HG03039 (cell line): ENCODE measurements around the gene EZR.

Experiments
- ATAC-seq: cut with Tn5 transposase; IDR thresholded peaks from one replicate; pipeline ENCODE4 v1.9.1; 2021; ENCODE audit warnings: mild to moderate bottlenecking, moderate library complexity; ENCODE audit not compliant: unreplicated experiment

The EZR gene

DNA sequence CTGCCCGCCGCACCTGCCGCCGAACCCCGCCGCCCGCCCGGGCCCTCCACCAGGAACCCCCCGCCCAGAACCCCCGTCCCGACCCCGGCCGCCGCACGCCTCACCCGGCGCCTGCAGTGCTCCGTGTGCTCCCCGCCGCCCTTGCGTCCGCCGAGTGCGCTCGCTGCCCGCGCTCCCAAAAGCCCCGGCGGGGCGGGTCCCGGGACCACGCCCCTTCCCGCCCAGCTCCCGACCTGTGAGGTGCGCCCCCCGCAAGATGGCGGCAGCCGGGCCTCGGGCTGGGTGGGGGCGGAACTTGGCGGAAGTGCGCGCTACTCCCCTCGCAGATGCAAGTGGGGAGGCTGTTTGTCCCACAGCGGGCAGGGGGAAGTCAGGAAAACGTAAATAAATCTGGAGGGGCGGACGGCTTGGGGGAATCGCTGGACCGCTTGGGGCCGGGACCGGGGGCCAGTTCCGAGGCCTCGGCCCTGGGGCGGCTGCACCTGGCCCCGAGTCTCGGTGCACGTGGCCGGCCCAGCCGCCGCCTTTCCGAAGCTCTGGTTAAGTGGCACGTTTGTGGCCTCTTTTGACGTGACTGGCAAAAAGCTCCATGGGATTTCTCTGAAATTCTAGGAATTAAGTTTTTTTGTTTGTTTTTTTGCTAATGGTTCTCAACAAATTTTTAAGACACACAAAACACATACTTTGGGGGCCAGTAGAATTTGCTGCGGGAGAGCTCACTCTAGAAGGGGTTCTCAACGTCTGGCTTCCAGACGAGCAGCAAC lies at the start of gene EZR:
EZR (minus strand) TSS at position 156 of the 764 bp plus-strand sequence. CDS start 1,275 bp downstream, outside the sequence.
- peak; percentile 44 for ATAC-seq

DNA sequence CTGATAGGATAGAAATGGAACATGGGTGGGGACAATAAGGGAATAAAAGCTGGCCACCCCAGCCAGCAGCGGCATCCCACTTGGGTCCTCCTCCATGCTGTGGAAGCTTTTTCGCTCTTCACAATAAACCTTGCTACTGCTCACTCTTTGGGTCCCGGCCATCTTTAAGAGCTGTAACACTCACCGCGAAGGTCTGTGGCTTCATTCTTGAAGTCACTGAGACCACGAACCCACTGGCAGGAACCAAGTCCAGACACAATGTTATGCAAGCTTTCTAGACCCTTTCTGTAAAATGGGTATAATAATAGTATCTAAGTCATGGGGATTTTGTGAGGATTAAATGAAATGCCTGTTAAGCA lies 48.9 kb upstream of the EZR start:
- ATAC-seq, result no peak

DNA sequence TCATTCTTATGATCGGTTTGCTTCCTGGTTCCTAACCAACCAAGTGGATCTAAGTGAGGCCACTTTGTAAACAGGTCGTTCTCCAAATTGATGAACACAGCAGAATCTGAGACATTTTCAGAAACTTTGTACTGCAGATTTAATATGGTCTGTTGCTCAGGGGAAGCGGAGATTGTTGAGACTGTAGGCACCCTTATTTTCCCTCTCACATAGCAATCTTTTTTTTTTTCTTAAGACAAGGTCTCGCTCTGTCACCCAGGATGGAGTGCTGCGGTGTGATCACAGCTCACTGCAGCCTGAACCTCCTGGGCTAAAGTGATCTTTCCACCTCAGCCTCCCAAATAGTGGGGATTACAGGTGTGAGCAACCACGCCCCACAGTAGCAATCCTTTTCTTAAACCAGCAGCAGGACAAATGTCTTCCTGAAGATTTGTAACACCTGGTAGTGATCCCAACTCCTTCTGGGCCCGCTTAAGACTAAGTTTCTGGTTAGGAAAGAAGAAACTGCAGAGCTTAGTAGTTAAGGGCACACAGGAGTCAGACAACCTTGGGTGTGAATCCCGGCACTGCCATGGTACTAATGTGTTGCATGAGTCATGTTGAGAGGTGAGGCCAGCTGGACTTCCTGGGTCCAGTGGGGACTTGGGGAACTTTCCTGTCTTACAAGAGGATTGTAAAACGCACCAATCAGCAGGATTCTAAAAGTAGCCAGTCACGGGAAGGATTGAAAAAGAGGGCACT lies 48.4 kb upstream of the EZR start:
- ATAC-seq, result no peak

DNA sequence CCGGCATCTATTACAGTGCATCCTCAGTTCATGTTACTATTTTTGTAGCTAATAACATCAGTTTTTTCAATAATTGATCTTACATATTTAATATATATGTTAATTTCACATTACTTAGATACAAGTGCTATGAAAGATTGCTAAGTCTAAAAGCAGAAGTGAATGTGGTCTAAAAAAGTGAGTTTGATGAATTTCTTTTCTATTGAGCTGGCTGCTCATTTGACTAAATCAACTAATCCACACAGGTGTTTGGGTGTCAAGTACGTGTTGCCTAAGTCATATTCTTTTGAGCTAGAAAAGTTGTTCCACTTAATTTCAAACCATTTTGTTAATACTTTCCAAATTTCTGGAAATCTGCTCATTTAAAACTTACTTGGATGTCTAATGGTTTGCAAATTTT lies 46.6 kb upstream of the EZR start:
- no peak for ATAC-seq

DNA sequence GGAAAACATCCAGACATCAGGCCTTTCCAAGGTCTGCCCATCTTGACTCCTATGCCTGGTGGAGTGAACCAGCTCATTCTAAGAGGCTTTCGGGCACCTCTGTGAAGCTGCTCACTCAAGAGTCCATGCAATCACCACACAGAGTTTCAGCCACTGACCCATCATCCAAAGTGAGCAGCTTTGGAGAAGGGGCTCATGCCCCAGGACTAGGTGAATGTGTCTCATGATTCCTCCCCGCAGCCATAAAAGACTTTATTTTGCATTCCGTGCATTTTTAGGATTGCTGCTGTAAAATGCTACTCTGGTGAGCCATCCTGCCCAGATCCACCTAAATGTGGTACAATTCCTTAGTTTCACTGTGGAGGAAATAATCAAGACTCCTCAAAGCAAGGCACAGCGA lies 44.5 kb upstream of the EZR start:
- ATAC-seq, result no peak

DNA sequence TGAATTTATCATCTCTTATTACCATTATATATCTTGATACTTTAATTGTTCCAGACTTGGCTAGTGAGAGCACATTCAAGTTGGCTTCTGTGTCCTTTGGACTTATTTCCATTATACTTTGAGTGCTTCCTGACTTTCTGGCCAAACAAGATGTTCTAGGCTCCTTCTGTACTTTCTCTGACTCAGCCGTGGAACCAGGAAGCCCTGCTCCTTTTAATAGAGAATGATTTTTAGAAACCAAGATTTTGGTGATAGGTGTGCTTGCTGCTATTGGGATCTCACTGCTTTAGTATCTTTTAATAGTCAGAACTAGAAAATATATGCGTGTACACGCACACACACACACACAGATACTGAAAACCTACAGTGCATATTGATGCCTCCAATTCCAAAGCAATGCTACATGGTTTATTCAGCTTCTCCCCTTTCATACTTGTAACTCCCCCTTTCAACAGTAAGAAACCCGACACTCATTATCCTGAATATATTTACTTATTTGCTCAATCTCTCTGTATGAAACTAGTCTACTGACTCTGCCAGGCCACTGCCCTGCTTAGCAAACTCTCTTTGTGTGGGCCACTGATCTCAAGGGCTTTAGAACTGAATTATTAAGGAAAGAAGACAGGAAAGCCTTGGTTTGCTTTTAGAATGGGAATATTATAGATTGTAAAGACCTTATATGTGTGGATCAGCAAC lies 42.7 kb upstream of the EZR start:
- no peak for ATAC-seq

DNA sequence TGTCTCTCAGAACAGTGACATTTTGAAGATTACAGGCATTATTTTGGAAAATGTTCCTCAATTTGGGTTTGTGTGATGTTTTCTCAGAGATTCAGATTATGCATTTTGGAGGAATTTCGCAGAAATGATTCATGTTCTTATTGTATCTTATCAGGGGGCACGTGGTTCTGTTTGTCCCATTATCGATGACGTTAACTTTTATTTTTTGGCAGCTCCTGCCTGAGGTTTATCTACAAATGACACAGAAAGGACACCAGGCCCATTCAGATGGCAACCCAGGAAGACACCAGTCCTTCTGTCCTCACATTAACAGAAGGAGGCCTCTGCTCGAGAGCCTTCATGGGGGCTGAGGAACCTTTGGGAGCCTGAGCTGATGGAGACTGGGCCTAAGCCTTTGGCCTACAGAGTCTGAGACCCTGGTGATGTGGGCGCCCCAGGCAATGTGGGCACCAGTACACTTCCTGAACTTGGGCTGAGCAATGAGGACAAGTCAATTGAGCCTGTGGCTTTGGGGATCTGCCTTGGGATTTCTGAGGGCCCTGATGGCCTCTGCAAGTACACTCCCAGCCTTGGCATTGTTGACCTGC lies 41.2 kb upstream of the EZR start:
- ATAC-seq, result no peak

DNA sequence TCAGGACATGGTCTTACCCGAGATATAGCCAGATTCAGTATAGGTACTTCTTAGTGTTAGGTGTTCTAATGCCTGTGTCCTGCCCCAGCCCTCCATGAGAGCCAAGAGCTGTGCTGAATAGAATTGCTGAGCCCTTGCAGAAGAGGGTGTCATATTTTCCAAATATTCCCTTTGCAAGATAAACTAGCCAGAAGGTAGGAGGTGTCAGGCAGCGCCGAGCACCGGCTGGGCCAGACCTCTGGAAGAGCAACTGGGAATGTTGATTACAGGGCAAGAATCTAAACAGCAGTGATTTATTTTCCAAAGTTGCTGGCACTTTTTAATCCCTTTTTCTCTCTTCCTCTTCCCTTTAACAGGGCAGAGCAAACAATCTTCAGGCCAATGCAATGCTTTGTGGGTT lies 37.1 kb upstream of the EZR start:
- no peak for ATAC-seq

DNA sequence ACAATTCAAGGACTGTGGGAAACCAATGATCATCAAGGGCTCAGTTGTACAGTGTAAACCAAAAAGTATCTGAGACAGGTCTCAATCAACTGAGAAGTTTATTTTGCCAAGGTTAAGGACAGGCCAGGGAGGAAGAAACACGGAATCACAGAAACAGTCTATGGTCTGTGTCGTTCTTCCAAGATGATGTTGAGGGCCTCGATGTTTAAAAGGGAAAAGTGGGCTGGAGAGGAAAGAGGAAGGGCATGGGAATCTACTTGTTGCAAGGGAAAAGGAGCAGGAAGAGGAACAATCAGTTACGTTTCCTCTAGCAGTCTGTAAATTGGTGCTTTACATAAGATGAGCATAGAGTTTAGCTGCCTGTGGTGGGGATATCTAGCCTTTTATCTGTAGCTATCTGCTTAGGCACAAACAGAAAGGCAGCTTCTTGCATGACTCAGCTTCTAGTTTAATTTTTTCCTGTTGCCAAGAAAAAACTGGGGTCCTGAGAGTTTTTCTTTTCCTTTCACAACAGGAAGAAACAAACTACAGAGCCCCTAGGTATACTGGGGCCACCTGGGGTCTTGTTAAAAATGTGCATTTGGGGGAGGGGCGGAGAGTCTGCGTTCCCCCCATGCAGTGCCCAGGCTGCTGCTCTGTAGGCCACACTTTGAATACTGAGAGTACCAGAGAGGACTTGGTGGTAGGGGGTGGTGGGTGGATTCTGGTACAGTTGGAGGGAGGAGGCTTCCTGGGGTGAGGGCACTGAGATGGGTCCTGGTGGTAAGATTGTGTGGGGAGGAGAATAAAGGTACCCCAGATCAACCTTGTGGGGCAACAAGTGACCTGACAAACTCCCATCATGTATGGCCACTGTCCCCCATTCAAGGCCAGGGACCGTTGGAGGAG lies 35.3 kb upstream of the EZR start:
- ATAC-seq, result no peak

DNA sequence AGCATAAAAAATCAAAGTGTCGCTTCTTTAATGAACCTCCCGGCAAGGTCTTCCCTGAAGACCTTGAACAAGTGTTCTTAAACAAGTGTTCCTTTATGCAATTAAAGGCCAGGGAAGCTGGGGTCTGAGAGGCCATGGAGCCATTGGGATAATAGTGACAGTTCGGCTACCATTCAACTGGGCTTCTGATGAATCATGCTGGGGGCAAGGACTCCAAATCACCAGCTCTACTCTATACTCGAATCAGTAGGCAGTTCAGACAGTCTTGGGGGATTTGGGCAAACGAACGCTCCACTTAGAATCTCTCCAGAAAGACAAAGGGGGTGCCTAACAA lies 34.7 kb upstream of the EZR start:
- ATAC-seq, result no peak

DNA sequence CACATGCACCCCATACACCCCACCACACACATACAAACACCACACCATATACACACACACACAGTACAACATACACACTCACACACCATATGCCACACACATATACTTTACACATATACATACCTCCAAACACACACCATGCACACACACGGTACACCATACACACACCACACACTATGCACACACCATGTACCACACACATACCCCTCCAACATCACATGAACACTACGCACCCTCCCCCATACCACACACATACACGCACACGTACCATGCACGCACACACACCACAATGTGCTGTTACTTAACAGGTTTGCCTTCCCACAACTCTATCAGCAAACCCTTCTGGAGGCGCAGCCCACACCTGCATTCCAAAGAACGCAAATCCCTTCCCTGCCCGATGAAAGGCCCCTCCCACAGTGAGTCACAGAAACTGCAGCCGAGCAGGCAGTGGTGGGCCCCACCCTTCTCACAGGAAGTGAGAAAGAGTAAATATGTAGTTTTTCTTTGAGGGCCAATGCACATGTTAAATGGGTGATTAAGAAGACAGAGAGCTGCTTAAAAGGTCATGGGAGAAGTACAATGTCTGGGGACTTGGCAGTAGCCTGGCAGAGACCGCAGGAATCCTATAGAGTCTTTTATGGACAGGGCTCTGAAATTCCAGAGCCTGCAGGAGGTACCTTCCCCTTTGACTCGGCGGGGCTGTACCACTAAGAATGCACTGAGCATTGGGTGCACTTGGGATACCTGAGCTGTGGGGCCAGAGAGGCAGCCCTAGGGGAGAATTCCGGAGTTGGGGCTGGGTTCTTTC lies 34.1 kb upstream of the EZR start:
- ATAC-seq, result peak; percentile 89

DNA sequence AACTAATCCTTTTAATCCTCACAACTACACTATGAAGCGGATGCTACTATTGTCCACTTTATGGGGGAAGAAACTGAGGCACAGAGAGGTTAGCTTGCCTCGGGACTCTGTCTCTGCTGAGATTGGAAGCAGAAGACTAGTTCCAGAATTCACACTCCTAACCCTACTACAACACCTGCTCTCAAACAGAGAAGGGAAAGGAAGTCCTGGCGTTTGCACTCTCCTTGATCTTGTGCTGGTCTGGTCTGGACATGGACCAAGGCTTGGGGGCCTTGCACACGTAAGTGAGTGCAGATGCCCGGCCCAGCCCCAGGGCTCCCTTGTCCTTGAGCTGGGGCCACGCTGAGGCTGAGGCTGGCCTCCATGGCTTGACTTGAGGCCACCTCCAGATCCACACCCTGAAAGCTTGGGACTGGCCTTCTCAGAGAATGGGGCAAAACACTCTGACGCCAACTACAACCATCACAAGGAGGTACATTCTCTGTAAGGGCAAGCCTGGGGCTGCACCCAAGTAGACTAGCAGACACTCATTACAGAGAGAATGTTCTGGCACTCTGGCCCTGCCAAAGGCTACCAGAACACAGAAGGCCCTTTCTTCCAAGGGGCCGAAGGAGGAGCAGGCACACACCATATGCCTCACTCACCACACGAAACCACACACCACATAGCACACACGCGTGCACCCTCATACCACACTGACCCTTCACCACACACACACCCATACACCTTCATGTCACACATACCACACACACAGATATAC lies 33.3 kb upstream of the EZR start:
- ATAC-seq, result no peak

DNA sequence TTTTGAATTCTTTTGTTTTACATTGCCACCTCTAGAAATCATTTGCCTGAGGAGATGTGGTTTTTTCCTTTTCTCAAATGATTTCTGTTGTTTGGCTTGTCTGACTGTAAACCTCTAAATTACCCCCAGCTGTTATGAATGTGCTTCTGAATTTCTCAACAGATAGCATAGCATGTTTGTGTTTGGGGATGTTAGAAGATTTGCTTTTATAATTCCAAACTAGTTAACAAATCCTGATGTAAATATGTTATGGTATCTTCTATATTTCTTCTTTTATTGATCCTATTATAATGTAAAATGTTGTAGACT lies 31.6 kb upstream of the EZR start:
- no peak for ATAC-seq

DNA sequence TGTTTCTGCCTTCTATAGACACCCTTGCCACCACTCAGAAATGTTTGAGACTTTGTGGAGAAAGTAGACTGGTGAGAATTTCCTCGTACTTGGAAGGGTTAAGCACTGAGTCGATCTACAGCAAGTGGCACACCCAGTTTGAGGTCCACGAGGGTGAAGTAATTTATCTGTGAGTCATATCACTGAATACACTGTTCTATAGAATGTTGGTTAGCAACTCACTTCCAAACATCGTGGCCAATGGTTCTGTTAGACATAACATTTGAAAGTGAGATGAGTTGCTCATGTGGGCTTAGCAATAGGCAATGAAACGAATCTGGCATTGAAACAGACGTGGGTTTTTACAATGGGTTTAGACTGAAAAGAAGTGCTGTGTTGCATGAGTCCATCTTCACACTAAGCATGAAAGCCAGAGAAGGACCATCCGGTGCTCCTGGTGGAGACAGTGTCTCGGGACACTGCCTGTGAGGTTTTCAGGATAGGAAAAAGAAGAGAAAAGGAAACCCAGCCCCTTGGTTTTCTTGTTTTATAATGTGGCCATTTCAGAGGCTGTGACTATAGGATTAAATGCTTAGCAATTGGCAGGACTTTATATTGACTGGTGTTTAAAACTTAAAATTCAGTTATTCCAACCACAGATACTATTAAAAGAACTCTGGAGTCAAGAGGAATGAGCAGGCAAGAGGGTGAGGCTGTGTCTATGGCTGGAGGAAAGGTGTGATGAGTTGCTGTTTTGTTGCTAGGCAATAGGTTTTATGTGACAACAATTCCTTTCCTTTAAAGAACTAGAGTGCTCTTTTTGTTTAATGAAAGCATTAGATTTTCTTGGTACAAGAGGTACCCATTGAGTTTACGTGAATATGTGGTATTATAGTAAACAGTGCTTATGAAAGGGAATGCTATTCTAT lies 31.0 kb upstream of the EZR start:
- no peak for ATAC-seq

DNA sequence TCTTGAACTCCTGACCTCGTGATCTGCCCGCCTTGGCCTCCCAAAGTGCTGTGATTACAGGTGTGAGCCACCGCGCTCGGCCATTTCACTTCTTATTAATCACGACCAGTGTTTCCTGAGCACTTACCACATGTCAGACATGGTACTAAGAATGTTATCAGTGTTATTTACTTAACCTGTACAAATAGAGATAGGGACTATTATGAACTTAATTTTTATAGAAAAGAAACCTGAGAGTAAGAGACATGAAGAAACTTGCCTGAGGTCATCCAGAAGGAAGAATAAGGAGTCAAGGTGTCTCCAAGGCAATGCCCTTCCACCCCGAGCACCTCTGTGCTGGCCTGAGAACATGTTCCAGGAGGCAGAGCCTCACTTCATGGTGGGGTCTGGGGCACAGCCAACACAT lies 29.3 kb upstream of the EZR start:
- no peak for ATAC-seq

DNA sequence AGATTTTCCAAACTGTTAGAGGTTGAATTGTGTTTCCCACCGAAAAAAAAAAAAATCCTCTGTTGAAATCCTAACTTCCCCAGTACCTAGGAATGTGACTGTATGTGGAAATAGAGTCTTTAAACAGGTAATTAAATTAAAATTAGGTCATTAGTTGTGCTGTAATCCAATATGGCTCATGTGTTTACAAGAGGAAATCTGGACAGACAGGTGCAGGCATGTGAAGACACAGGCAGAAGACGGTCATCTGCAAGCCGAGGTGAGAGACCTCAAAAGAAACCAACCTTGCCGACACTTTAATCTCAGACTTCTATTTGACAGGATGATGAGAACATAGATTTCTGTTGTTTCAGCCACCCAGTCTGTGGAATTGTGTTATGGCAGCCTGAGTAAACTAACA lies 28.6 kb upstream of the EZR start:
- no peak for ATAC-seq

DNA sequence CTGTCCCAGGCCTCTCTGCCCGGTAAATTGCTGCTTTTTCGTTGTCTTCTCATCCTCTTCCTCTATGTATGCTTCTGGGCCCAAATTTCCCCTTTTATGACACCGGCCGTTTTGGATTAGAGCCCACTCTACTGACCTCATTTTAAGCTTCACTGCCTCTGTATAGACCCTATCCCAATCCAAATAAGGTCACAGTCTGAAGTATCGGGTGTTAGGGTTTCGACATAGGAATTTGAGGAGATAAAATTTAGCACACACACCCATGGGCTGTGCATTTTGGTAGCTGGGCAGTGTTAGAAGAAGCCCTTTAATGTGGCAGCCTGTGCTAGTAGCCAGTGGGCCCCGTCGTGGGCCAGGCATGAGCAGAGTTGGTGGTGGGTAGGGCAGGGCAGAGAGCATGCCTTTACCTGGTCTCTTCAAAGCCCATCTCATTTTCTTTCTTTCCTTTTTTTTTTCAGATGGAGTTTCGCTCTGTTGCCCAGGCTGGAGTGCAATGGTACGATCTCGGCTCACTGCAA lies 27.9 kb upstream of the EZR start:
- ATAC-seq, result no peak
